Endothelial cell of umbilical vein (primary cell): ENCODE results near the gene CMBL. TPM values are rescaled to one million over a fixed set of nuclear protein-coding genes. Genes with fewer than 3 reads are reported as not detected.

Experiments
- BruUV-seq: library from RNA; stranded (reverse); fragments of 400-500 nt; replicated peaks from 2 replicates; lab custom pipeline; 2021; lab: Mats Ljungman, UMichigan
- CTCF ChIA-PET: fragments of 300-600, 350-600 bp; sonication (Branson Sonifier 250); formaldehyde crosslinking; loops from one replicate; lab custom pipeline; 2021; ENCODE audit warnings: antibody characterized with exemption, inconsistent platforms; lab: Charles Lee
- POLR2A ChIA-PET: fragments of 300-600, 350-600 bp; sonication (Branson Sonifier 250); formaldehyde crosslinking; loops from one replicate; lab custom pipeline; 2021; ENCODE audit warnings: antibody characterized with exemption, inconsistent platforms; lab: Charles Lee
- DNase-seq: peaks from one replicate; pipeline ENCODE4 v3.0.0-alpha.2; 2011; ENCODE audit warnings: low read depth, low spot score
- FAIRE-seq: peaks from 2 replicates; lab custom pipeline; 2011; peaks lifted over from hg19 to GRCh38; lab: Jason Lieb, UNC
- H2AFZ ChIP-seq: 2 replicates; pipeline ENCODE4 v1.6.0; 2012; ENCODE audit warnings: low read depth, low read length, control low read depth, inconsistent platforms
- H3K27ac ChIP-seq: 2 replicates; pipeline ENCODE4 v1.5.1; 2011; ENCODE audit warnings: low read depth, mild to moderate bottlenecking, control low read depth, low read length, moderate library complexity; ENCODE audit not compliant: insufficient read depth
- H3K27me3 ChIP-seq, 2 experiments: 2 replicates each; pipeline versions ENCODE4 v1.6.0 to v1.6.1; 2011; ENCODE audit warnings: low read length in 2 of 2, mixed read lengths in 1 of 2; ENCODE audit not compliant: control insufficient read depth in 2 of 2, insufficient read depth in 2 of 2
- H3K36me3 ChIP-seq, 2 experiments: 2 replicates in 1 of 2; 3 replicates in 1 of 2; pipeline ENCODE4 v1.5.1; 2011; ENCODE audit warnings: low read length in 2 of 2, mild to moderate bottlenecking in 1 of 2, moderate library complexity in 1 of 2; ENCODE audit not compliant: control insufficient read depth in 2 of 2, insufficient read depth in 2 of 2; ENCODE audit errors: extremely low read depth in 1 of 2
- H3K4me1 ChIP-seq: 3 replicates; pipeline ENCODE4 v1.5.1; 2011; ENCODE audit warnings: mild to moderate bottlenecking, low read length; ENCODE audit not compliant: control insufficient read depth, insufficient read depth; ENCODE audit errors: extremely low read depth
- H3K4me2 ChIP-seq: 2 replicates; pipeline ENCODE4 v1.6.1; 2011; ENCODE audit warnings: low read length, control low read depth, mixed read lengths; ENCODE audit not compliant: insufficient read depth
- H3K4me3 ChIP-seq, 3 experiments: fragments of 200-600 bp in 1 of 3; sonication (generic), shearing (Covaris generic) in 1 of 3; replicated peaks in 1 of 3; 2 replicates each; pipeline ENCODE4 v1.5.1; 2011 to 2016; ENCODE audit warnings: control low read depth in 3 of 3, low read length in 3 of 3, mild to moderate bottlenecking in 2 of 3, inconsistent platforms in 1 of 3, low read depth in 1 of 3, moderate library complexity in 1 of 3; ENCODE audit not compliant: insufficient read depth in 1 of 3
- H3K79me2 ChIP-seq: 2 replicates; pipeline ENCODE4 v1.6.0; 2012; ENCODE audit warnings: low read length, inconsistent platforms; ENCODE audit not compliant: control insufficient read depth, insufficient read depth
- H3K9ac ChIP-seq: replicated peaks from 2 replicates; pipeline ENCODE3; 2011; ENCODE audit warnings: low read length, control low read depth; ENCODE audit not compliant: insufficient read depth; ENCODE audit errors: extremely low read depth
- H3K9me1 ChIP-seq: replicated peaks from 3 replicates; pipeline ENCODE4 v1.6.0; 2011; ENCODE audit warnings: mild to moderate bottlenecking, low read length; ENCODE audit not compliant: control insufficient read depth, insufficient read depth; ENCODE audit errors: extremely low read depth
- H3K9me3 ChIP-seq: replicated peaks from 2 replicates; pipeline ENCODE4 v1.5.1; 2012; ENCODE audit warnings: low read length, inconsistent platforms; ENCODE audit not compliant: control insufficient read depth, insufficient read depth
- H4K20me1 ChIP-seq: replicated peaks from 2 replicates; pipeline ENCODE3; 2011; ENCODE audit warnings: mild to moderate bottlenecking, low read length; ENCODE audit not compliant: control insufficient read depth, insufficient read depth; ENCODE audit errors: extremely low read depth
- EZH2 ChIP-seq: IDR thresholded peaks from 2 replicates; pipeline ENCODE4 v1.6.1; 2012; ENCODE audit warnings: borderline replicate concordance, low read depth, mild to moderate bottlenecking, moderate library complexity, low read length, inconsistent platforms; ENCODE audit not compliant: severe bottlenecking
- FOS ChIP-seq: IDR thresholded peaks from 2 replicates; pipeline ENCODE4 v1.6.1; 2011; ENCODE audit warnings: mild to moderate bottlenecking, low read length, moderate library complexity, borderline replicate concordance; ENCODE audit not compliant: insufficient read depth
- GATA2 ChIP-seq: IDR thresholded peaks from 2 replicates; pipeline ENCODE4 v1.7.0; 2011; ENCODE audit warnings: low read depth, mild to moderate bottlenecking, moderate library complexity, mixed read lengths, low read length; ENCODE audit not compliant: insufficient read length, insufficient read depth
- JUN ChIP-seq: IDR thresholded peaks from 2 replicates; pipeline ENCODE4 v1.6.1; 2011; ENCODE audit warnings: borderline replicate concordance, low read depth; ENCODE audit not compliant: insufficient read length, insufficient read depth
- MAX ChIP-seq: IDR thresholded peaks from 2 replicates; pipeline ENCODE4 v1.6.1; 2011; ENCODE audit not compliant: insufficient read depth, insufficient read length
- MYC ChIP-seq: IDR thresholded peaks from one replicate; pipeline ENCODE4 v1.6.1; 2011; ENCODE audit warnings: mild to moderate bottlenecking, low read depth, low read length
- POLR2A ChIP-seq: IDR thresholded peaks from 2 replicates; pipeline ENCODE4 v1.6.1; 2012; ENCODE audit warnings: low read depth, mild to moderate bottlenecking, control low read depth, low read length
- POLR2AphosphoS5 ChIP-seq: IDR thresholded peaks from 2 replicates; pipeline ENCODE4 v1.6.1; 2012; ENCODE audit warnings: low read depth, mild to moderate bottlenecking, control low read depth, low read length, moderate library complexity; ENCODE audit not compliant: insufficient read depth
- dilution Hi-C: fragments of 300-500 bp; cut with MboI; formaldehyde crosslinking; loops from one replicate; pipeline ENCODE4 v1.15.0; 2019; ENCODE audit warnings: low sequenced_read_pairs; ENCODE audit not compliant: extremely low pct_ligation_motif_present
- intact Hi-C: fragments of 100-400 bp; cut with micrococcal nuclease; formaldehyde crosslinking; loops from one replicate; pipeline ENCODE4 v1.10.0; 2022
- polyA plus RNA-seq, 4 experiments: library from polyadenylated mRNA; depleted of rRNA in 3 of 4; stranded (reverse) in 3 of 4; unstranded in 1 of 4; fragments of >200 nt; gene quantifications; 2 replicates each; pipeline versions ENCODE4 v1.2.1 to v1.2.3, GENCODE V29; 2011 to 2012; ENCODE audit warnings: missing spikeins in 1 of 4
- total RNA-seq: library from RNA; stranded (reverse); gene quantifications from 2 replicates; pipeline ENCODE4 v1.2.3, GENCODE V29; 2021
- TF ChIP-seq, protein P1 (sequence below), 2 donors: IDR thresholded peaks; 1 replicate in 1 of 2; 2 replicates in 1 of 2; pipeline ENCODE4 v1.5.1; 2011; ENCODE audit warnings: low read length in 2 of 2, mild to moderate bottlenecking in 2 of 2, moderate library complexity in 2 of 2, control low read depth in 1 of 2, inconsistent platforms in 1 of 2, low read depth in 1 of 2; ENCODE audit not compliant: insufficient read depth in 1 of 2; ENCODE audit errors: extremely low read depth in 1 of 2

Gene CMBL
- total and polyA plus RNA-seq, 2 donors (not counting 3 experiments of a cell fraction or from before 2014, with no cell fraction given) = 15.9 to 19.8 TPM

GRCh38 chr5:10249948-10250805 lies 57.5 kb downstream of the CMBL start, which contains the start of gene CCT5:
TSS of gene CCT5 (plus strand) at chr5:10250280. CDS start at chr5:10250341, 61 bp downstream.
- BruUV-seq = TSS peak; percentile 53

More at GRCh38 chr5:10249948-10250805, 57.5 kb downstream of the CMBL start, which contains the start of gene CCT5:
- intact Hi-C loops = loop anchor here (1.0 to 5.0 kb wide), 2 partner anchors 103 to 708 kb away; partner anchors contain the start of gene MARCHF6
- Histone ChIP-seq H2AFZ (peak within 1 kb of the TSS; percentile 86), H3K4me1 (peaks cover 14% of the 10 kb centered on the region), H3K9me1 (no peaks in the 10 kb centered on the region), H3K9ac (peak within 1 kb of the TSS; percentile 96), H3K4me2 (peak within 1 kb of the TSS; percentile 87), H3K27me3 (no peaks in the 10 kb centered on the region), H3K9me3 (no peaks in the 10 kb centered on the region), H3K4me3 (peak within 1 kb of the TSS; percentile 84 to 95 (median 93)), H3K79me2 (peaks cover 57% of the 10 kb centered on the region), H3K36me3 (peaks cover 8 to 15% of the 10 kb centered on the region in 2 experiments), H4K20me1 (peaks cover 2% of the 10 kb centered on the region), H3K27ac (peak within 1 kb of the TSS; percentile 95)
- peak; percentile 97 for DNase-seq
- FAIRE-seq = peak; percentile 88
- TF ChIP-seq MAX (peak; percentile 60), FOS (no peak), POLR2AphosphoS5 (peak; percentile 83), POLR2A (peak; percentile 77), MYC (peak; percentile 62), EZH2 (no peak), JUN (no peak), GATA2 (no peak)
- TF ChIP-seq, protein P1, sequence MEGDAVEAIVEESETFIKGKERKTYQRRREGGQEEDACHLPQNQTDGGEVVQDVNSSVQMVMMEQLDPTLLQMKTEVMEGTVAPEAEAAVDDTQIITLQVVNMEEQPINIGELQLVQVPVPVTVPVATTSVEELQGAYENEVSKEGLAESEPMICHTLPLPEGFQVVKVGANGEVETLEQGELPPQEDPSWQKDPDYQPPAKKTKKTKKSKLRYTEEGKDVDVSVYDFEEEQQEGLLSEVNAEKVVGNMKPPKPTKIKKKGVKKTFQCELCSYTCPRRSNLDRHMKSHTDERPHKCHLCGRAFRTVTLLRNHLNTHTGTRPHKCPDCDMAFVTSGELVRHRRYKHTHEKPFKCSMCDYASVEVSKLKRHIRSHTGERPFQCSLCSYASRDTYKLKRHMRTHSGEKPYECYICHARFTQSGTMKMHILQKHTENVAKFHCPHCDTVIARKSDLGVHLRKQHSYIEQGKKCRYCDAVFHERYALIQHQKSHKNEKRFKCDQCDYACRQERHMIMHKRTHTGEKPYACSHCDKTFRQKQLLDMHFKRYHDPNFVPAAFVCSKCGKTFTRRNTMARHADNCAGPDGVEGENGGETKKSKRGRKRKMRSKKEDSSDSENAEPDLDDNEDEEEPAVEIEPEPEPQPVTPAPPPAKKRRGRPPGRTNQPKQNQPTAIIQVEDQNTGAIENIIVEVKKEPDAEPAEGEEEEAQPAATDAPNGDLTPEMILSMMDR (IDR thresholded peaks at IDR 0.05; ENCODE audit: extremely low read depth in 1 of 2, insufficient read depth in 1 of 2, low read depth in 1 of 2, low read length in 2 of 2) = no peak
- ChIA-PET POLR2A (interaction anchor here (0.7 to 1.7 kb wide), 2 partner anchors 103 to 923 kb away, joined by 5 read pairs; partner anchors contain the start of gene MARCHF6), CTCF (interaction anchor here (1.0 to 1.6 kb wide), 3 partner anchors 15 to 24 kb away, joined by 3 read pairs; no protein-coding TSS in a partner anchor)
- dilution Hi-C loops = loop anchor here (25.0 kb wide), 1 partner anchor 162 kb away; no protein-coding TSS in a partner anchor
